Measurements from ENCODE around the gene SERTAD4.

GRCh38 chr1:210233495-210234328, 1.1 kb downstream of the SERTAD4 start:
- no peak for TF ChIP-seq ZNF217 (IDR thresholded peaks at IDR 0.05)
- no peak for TF ChIP-seq BCL3 (IDR thresholded peaks at IDR 0.05; ENCODE audit: borderline replicate concordance, insufficient read depth, low read depth, low read length, poor library complexity, severe bottlenecking)
- TF ChIP-seq HDAC6 (IDR thresholded peaks at IDR 0.05; ENCODE audit: unreplicated experiment): no peak
- 0 out of 2 replicates have a peak, but pooled peaks have one; percentile 10 for TF ChIP-seq EZH2 (IDR thresholded peaks at IDR 0.05; ENCODE audit: borderline replicate concordance, control insufficient read depth, low read depth, low read length)
- no peak for TF ChIP-seq CREB1 (IDR thresholded peaks at IDR 0.05; ENCODE audit: low read depth)
- TF ChIP-seq KLF5 (IDR thresholded peaks at IDR 0.05; ENCODE audit: partially characterized antibody): no peak
- no peak for TF ChIP-seq GABPA (IDR thresholded peaks at IDR 0.05; ENCODE audit: low read depth)
- TF ChIP-seq CTCF (IDR thresholded peaks at IDR 0.05 in 2 of 3, conservative IDR thresholded peaks at IDR 0.05 in 1 of 3; ENCODE audit: control insufficient read depth in 2 of 3, extremely low read depth in 1 of 3, insufficient read depth in 1 of 3, low read depth in 3 of 3, low read length in 3 of 3): no peak
- TF ChIP-seq TARDBP (IDR thresholded peaks at IDR 0.05; ENCODE audit: borderline replicate concordance): no peak
- no peak for TF ChIP-seq EP300 (IDR thresholded peaks at IDR 0.05; ENCODE audit: borderline replicate concordance in 1 of 2, control insufficient read depth in 1 of 2, low read depth in 2 of 2, low read length in 2 of 2)
- no peak for TF ChIP-seq BMI1 (IDR thresholded peaks at IDR 0.05; ENCODE audit: borderline replicate concordance)
- TF ChIP-seq SMARCA5 (IDR thresholded peaks at IDR 0.05): no peak
